MM.1S (cell line): ENCODE data around the gene CMTM8.

Experiments used
- CTCF ChIP-seq: fragments of 300-600 bp; sonication (generic); IDR thresholded peaks from 2 replicates; pipeline ENCODE4 v1.5.1; 2016; ENCODE audit warnings: antibody characterized with exemption, low read length, mixed read lengths
- EZH2 ChIP-seq: fragments of 300-600 bp; sonication (generic); optimal IDR thresholded peaks from 2 replicates; pipeline ENCODE3; 2017; ENCODE audit warnings: low read depth, mild to moderate bottlenecking, antibody characterized with exemption, low read length, mixed read lengths

GRCh38 chr3:32379831-32380500 lies 141.5 kb downstream of the CMTM8 start:
- TF ChIP-seq CTCF (no peak), EZH2 (no peak)
